ENCODE measurements around the gene KCNJ1. TPM values are rescaled to one million over a fixed set of nuclear protein-coding genes. Genes with fewer than 3 reads are reported as not detected.

KCNJ1 gene
- total and polyA plus RNA-seq, 10 of the 15 experiments (the other 5 are each of a cell fraction or from before 2014, with no cell fraction given): not detected

DNA sequence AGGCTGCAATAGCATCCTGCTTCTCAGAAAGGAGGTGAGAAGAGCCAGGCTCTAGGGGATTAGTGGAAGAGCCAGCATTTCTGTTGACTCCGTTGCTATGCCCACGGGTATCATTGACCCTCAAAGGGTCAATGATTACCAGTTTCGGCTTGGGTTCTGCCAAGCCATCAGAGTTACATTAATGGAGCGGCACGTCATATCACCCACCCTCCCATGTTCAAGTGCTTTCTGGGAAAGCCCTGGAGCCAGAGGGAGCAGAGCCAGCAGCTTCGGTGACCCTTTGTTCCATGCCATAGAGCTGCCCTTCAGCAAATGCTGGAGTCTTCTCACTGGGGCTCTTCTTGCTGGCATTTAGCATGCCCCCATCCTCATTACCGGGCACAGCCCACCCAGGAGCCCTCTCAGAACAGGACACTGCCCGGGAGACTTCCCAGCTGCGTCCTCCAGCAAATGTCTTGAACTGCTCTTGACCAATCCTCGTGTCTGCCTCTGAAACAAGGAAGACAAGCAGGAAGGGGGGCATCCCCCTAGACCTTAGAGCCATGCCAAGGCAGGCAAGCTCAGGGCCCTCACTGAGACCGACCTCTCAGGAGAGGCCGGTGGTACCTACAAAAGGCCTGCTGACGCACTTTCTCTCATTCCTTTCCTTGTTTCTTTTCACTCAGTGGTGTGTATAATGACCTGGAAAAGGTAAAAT, 14.6 kb downstream of the KCNJ1 start:
- Histone ChIP-seq H3K9me3 (replicated peaks; ENCODE audit: control insufficient read depth, insufficient read depth, low read length) (no peaks in the 10 kb centered on the region), H4K20me1 (ENCODE audit: control insufficient read depth, insufficient read depth) (no peaks in the 10 kb centered on the region), H3K79me2 (ENCODE audit: control insufficient read depth, insufficient read depth, low read length) (no peaks in the 10 kb centered on the region), H3K4me2 (ENCODE audit: control insufficient read depth, insufficient read depth) (no peak overlapping the region), H3K9ac (ENCODE audit: control insufficient read depth, insufficient read depth, low read length) (no peak overlapping the region), H3K27me3 (replicated peaks in 1 of 2; ENCODE audit: control insufficient read depth in 2 of 2, insufficient read depth in 2 of 2, low read length in 1 of 2) (no peaks in the 10 kb centered on the region; a peak in 1 of 4 replicates), H3K4me3 (no peak overlapping the region), H2AFZ (ENCODE audit: control insufficient read depth, low read depth, low read length) (no peak overlapping the region), H3K4me1 (ENCODE audit: control insufficient read depth, insufficient read depth, low read length) (no peaks in the 10 kb centered on the region), H3K36me3 (ENCODE audit: control insufficient read depth in 2 of 2, insufficient read depth in 2 of 2, low read length in 1 of 2) (no peaks in the 10 kb centered on the region), H3K27ac (ENCODE audit: control insufficient read depth, insufficient read depth) (no peak overlapping the region)
- TF ChIP-seq CBFB (IDR thresholded peaks at IDR 0.05; ENCODE audit: low read depth): no peak
- no peak for TF ChIP-seq MTA3 (IDR thresholded peaks at IDR 0.05; ENCODE audit: borderline replicate concordance, low read length)
- TF ChIP-seq RELA (IDR thresholded peaks at IDR 0.05; ENCODE audit: borderline replicate concordance, partially characterized antibody): no peak
- TF ChIP-seq ZBED1 (IDR thresholded peaks at IDR 0.05; ENCODE audit: borderline replicate concordance): no peak
- no peak for TF ChIP-seq JUNB (IDR thresholded peaks at IDR 0.05)
- no peak for TF ChIP-seq KAT2A (conservative IDR thresholded peaks at IDR 0.05; ENCODE audit: control insufficient read depth, low read depth, low read length)
- TF ChIP-seq, protein P1, sequence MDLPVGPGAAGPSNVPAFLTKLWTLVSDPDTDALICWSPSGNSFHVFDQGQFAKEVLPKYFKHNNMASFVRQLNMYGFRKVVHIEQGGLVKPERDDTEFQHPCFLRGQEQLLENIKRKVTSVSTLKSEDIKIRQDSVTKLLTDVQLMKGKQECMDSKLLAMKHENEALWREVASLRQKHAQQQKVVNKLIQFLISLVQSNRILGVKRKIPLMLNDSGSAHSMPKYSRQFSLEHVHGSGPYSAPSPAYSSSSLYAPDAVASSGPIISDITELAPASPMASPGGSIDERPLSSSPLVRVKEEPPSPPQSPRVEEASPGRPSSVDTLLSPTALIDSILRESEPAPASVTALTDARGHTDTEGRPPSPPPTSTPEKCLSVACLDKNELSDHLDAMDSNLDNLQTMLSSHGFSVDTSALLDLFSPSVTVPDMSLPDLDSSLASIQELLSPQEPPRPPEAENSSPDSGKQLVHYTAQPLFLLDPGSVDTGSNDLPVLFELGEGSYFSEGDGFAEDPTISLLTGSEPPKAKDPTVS (IDR thresholded peaks at IDR 0.05; ENCODE audit: low read depth, low read length): no peak
- TF ChIP-seq IKZF1 (conservative IDR thresholded peaks at IDR 0.05): no peak
- no peak for TF ChIP-seq CEBPB (IDR thresholded peaks at IDR 0.05; ENCODE audit: borderline replicate concordance in 1 of 2, low read depth in 2 of 2, low read length in 2 of 2)
- TF ChIP-seq EZH2 (IDR thresholded peaks at IDR 0.05; ENCODE audit: borderline replicate concordance, control insufficient read depth, low read depth, low read length): no peak
- ChIA-PET RAD21 (ENCODE audit: unreplicated experiment) (interaction anchor here (0.8 to 1.2 kb wide), 4 partner anchors 21 to 701 kb away, joined by 3 read pairs; no protein-coding TSS in a partner anchor), POLR2A (no interaction called here), CTCF (interaction anchor here (0.9 to 11.6 kb wide), 6 partner anchors 8 to 695 kb away, joined by 3 to 123 read pairs (median 10); no protein-coding TSS in a partner anchor), SMC1A (ENCODE audit: uncharacterized antibody, unreplicated experiment) (interaction anchor here (0.9 kb wide), 1 partner anchor 8 kb away, joined by 3 read pairs; no protein-coding TSS in a partner anchor)
- FAIRE-seq (no peak), DNase-seq (ENCODE audit: low read depth, low spot score) (no peak), ATAC-seq (no peak)
- BruUV-seq (replicated peaks): no TSS peak
- intact Hi-C loops (cut with micrococcal nuclease; ENCODE audit: unreplicated experiment) (no loop called here), in situ Hi-C loops (cut with MboI) (loop anchor here (10.0 kb wide), 1 partner anchor 828 kb away; no protein-coding TSS in a partner anchor)
- WGBS (ENCODE audit: insufficient coverage, insufficient replicate concordance, low lambda C conversion rate, missing lambda C conversion rate): 51% methylated on average over 13 of the region's 13 CpGs

Data from GM12878 (cell line).